GM18907 (cell line): Measurements from ENCODE around the gene IL20.

Source experiments
- ATAC-seq: cut with Tn5 transposase; IDR thresholded peaks from one replicate; pipeline ENCODE4 v1.9.1; 2021; ENCODE audit warnings: mild to moderate bottlenecking, moderate library complexity; ENCODE audit not compliant: unreplicated experiment

The IL20 gene, protein sequence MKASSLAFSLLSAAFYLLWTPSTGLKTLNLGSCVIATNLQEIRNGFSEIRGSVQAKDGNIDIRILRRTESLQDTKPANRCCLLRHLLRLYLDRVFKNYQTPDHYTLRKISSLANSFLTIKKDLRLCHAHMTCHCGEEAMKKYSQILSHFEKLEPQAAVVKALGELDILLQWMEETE

GRCh38 chr1:206864939-206865671 lies at the start of gene IL20:
TSS of gene IL20 (plus strand) at chr1:206865623. CDS start at chr1:206865853, 230 bp downstream.
- no peak for ATAC-seq

- peak; percentile 79 for ATAC-seq
Observed at GRCh38 chr1:206816390-206817287, 48.8 kb upstream of the IL20 start.

DNA sequence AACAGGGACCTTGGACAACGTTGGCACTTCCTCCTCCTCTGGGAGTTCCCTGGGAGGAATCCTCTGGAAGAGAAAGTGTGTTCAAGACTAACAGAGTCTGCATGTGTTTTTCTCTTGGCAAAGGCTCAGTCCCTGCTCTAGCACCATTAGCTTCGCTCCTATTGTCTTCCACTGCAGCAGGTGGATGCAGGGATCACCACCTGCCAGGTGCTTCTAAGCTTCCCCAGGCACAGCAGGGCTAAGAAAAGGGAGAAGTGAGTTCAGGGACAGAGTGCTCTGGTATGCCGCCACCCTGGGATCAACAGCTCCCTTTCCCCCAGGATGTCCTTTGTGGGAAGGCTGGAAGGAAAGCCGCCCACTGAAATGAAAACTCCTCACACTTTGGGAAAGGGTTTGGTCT lies 43.9 kb upstream of the IL20 start:
- ATAC-seq: no peak

DNA sequence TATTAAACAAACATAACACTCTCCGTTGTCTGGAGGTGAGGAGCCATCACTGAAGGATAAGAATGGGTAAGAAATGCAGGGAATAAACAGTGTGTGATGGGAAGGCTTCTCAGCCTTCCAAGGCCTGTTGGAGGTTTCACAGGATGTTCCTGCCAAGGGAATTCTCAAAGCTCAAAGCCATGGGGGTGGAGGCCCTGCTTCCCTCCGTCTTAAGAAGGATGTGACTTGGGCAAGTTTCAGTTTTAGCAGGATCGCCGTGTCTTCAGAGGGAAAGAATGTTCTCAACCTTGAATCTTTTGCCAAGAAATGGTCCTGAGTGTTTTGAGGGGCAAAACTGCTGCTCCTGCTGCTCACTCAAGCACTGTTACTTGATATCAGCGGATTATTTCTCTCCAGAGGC lies 41.7 kb upstream of the IL20 start:
- no peak for ATAC-seq

- ATAC-seq: no peak
Observed at GRCh38 chr1:206824331-206824730, 41.1 kb upstream of the IL20 start.

DNA sequence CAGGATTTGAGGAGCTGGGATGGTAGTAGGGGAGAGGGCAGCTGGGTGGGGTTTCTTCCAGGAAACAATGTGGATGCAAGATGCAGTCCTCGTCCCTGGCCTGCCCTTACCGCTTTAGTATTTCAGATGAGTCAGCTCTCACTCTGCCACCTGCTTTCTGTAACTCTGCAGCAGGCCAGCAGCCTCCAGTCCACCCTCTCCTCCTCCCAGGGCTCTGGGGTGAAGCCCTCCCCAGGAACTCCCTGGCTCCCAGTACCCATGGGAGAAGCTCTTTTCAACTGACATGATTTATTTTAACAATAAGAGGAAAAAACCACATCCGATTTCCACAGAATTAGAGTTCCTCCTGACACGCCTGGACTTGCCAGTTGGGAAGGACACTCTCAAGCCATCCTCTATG lies 39.0 kb upstream of the IL20 start:
- no peak for ATAC-seq

- no peak for ATAC-seq
Observed at GRCh38 chr1:206828061-206828460, 37.4 kb upstream of the IL20 start.

- ATAC-seq: no peak
Observed at GRCh38 chr1:206828765-206829164, 36.7 kb upstream of the IL20 start.

DNA sequence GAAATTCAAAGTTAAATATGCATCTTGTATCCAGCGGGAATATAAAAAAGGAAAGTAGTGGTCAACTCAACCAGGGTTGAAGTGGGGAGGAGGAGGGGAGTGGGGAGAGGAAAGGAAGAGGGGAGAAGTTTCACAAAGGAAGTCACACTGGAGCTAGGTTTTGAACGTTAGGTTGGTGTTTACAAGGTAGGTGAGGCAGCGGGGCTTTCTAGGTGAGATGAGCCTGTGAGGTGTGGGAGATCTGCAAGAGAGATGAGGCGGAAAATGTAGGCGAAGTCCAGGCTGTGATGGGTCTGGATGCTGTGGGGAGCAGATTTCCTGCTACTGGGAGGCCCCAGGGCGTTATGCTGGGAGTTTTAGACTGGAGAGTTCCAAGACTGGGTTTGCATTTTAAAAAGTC lies 36.1 kb upstream of the IL20 start:
- no peak for ATAC-seq

GRCh38 chr1:206829875-206830274 lies 35.5 kb upstream of the IL20 start:
- ATAC-seq: no peak

DNA sequence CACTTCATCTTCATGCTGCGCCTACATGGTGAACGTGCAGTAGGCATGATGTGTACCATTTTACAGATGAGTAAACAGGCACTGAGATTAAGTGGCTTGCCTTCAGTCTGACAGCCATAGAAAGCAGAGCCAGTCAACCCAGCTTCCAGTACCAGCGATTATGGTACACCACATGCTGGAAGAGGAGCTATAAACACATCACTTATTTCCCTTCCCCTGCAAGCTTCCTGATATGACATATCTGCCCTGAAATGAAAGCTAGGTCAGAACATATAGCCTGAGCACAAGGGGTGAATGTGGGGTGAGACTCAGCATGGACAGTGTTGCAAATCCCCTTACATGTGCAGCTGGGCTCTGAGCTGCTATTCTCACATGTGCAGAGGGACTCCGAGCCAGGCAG lies 33.8 kb upstream of the IL20 start:
- ATAC-seq: no peak

DNA sequence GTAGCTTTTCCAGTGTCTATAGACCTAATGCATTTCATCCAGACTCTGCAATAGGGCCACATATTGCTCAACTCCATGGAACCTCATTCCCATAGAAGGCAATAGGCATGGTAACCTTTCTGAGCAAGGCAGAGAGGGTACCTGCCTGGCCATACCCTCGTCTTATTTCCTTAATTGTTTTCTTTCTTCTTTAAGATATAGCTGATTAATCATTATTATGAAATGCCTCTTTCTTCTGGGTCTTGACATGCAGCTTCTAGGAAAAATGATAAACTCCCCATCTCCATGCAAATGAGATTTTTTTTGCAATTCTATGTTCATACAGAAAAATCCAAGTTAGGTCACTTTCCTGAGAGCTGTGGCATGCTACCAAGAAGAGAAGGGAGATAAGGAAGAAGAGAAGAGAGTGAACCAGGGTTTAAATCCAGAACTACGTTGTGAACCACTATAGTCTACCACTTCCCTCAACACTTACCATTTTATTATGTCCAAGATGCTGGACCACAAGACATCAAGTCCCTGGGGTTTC lies 33.0 kb upstream of the IL20 start:
- no peak for ATAC-seq

DNA sequence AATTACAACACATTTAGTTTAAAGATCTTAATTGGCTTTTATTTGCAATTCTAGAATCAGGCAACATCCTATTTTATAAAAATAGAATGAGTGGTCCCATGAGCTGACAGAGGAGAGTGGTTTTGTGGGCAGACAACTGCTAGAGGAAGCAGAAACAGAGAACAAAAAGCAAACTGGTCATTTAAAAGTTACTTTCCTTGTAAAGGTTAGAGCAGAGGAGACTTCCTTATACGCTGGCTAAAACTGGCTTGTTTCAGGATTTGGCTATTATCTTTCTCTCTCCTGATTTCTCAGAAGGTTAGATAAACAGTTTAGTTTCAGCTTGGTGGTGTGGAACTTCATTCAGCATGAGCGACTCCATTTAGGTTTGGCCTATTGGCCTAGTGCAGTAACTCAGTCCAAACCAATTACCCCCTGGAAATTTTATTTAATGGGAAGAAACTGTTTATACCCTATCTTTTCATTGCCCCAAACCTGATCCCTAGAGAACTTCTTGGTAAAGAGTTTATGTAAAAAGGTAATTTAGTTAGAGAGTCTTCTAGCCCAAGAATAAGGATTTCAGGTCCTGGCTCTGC lies 32.2 kb upstream of the IL20 start:
- ATAC-seq: no peak

- ATAC-seq: no peak
Observed at GRCh38 chr1:206833801-206834200, 31.6 kb upstream of the IL20 start.

DNA sequence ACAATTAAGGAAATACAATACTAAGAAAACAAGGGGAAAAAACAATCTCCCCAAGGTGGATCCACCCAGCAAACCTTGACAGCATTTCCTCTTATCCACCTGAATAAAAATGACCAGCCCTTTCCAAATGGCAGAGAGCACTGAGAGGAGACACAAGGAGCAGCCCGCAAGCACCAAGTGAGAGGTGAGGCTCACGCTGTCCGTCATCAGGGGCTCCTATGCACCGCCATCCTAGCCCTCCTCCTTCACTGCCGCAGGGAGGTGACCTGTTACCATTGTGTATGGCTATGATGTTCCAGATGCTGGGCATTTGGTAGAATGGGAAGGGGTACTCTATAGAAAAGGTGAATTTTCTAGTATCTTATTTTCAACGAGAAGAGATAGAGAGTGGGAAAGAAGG lies 31.2 kb upstream of the IL20 start:
- no peak for ATAC-seq

GRCh38 chr1:206834711-206835110 lies 30.7 kb upstream of the IL20 start:
- ATAC-seq: no peak

GRCh38 chr1:206835186-206835585 lies 30.2 kb upstream of the IL20 start:
- ATAC-seq: no peak

GRCh38 chr1:206836111-206836510 lies 29.3 kb upstream of the IL20 start:
- ATAC-seq: no peak

DNA sequence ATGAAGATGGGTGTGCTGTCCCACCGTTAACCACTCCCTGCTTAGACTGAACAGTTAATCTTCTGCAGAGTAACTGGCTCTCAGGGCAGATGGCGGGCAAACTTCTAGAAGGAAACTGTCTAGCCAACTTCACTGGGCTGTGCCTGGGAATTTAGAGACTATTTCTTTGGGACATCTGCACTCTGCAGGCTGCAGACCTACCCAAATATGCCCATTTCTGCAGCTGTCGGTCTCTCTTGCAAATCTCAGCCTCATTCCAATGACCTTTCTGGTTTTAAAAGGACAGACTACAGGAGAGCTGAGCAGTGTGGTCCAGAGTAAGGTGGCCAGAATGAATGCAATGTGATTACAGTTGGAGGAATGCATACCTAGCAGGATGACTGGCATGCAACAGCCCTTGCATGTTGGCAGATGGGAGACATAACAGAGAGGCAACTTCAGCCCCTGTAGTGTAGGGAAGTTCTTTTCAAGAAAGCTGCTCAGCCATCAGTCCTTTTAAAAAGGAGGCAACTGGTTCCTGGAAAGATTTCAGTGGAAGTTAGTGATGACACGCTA lies 26.3 kb upstream of the IL20 start:
- ATAC-seq: no peak

- no peak for ATAC-seq
Observed at GRCh38 chr1:206839857-206840256, 25.6 kb upstream of the IL20 start.
